HEK293T (cell line): Measurements from ENCODE around the gene STK33.

ENCODE experiments used
- ARNT ChIP-seq: fragments of 450-650 bp; IDR thresholded peaks from 2 replicates; pipeline ENCODE4 v1.6.1; 2017; ENCODE audit warnings: mild to moderate bottlenecking
- BHLHE40 ChIP-seq: fragments of 450-650 bp; IDR thresholded peaks from 2 replicates; pipeline ENCODE4 v1.6.1; 2016; ENCODE audit warnings: mild to moderate bottlenecking, moderate library complexity, borderline replicate concordance
- CTBP1 ChIP-seq: fragments of 450-650 bp; IDR thresholded peaks from 2 replicates; pipeline ENCODE4 v1.6.1; 2016; ENCODE audit warnings: borderline replicate concordance
- ELF4 ChIP-seq: fragments of 450-650 bp; IDR thresholded peaks from 2 replicates; pipeline ENCODE4 v1.6.1; 2017; ENCODE audit warnings: antibody characterized with exemption
- FOXA1 ChIP-seq: fragments of 450-650 bp; IDR thresholded peaks from 2 replicates; pipeline ENCODE4 v1.6.1; 2016; ENCODE audit warnings: mild to moderate bottlenecking
- FOXK2 ChIP-seq: fragments of 450-650 bp; IDR thresholded peaks from 2 replicates; pipeline ENCODE4 v1.6.1; 2016; ENCODE audit warnings: mild to moderate bottlenecking
- FOXM1 ChIP-seq: fragments of 450-650 bp; IDR thresholded peaks from 2 replicates; pipeline ENCODE4 v1.6.1; 2017; ENCODE audit warnings: mild to moderate bottlenecking, borderline replicate concordance
- HDGF ChIP-seq: fragments of 450-650 bp; IDR thresholded peaks from 2 replicates; pipeline ENCODE4 v1.6.1; 2017; ENCODE audit warnings: antibody characterized with exemption, borderline replicate concordance
- L3MBTL2 ChIP-seq: fragments of 450-650 bp; conservative IDR thresholded peaks from 2 replicates; pipeline ENCODE4 v1.6.1; 2016; ENCODE audit warnings: mild to moderate bottlenecking
- SP1 ChIP-seq: fragments of 450-650 bp; IDR thresholded peaks from 2 replicates; pipeline ENCODE4 v1.6.1; 2017
- SUZ12 ChIP-seq: fragments of 450-650 bp; IDR thresholded peaks from 2 replicates; pipeline ENCODE4 v1.6.1; 2016; ENCODE audit warnings: mild to moderate bottlenecking
- TARDBP ChIP-seq: fragments of 450-650 bp; IDR thresholded peaks from 2 replicates; pipeline ENCODE4 v1.6.1; 2016
- ZNF384 ChIP-seq: fragments of 450-650 bp; IDR thresholded peaks from 2 replicates; pipeline ENCODE4 v1.6.1; 2016
- TF ChIP-seq, protein P1 (sequence below): fragments of 450-650 bp; IDR thresholded peaks from 2 replicates; pipeline ENCODE4 v1.6.1; 2016

DNA sequence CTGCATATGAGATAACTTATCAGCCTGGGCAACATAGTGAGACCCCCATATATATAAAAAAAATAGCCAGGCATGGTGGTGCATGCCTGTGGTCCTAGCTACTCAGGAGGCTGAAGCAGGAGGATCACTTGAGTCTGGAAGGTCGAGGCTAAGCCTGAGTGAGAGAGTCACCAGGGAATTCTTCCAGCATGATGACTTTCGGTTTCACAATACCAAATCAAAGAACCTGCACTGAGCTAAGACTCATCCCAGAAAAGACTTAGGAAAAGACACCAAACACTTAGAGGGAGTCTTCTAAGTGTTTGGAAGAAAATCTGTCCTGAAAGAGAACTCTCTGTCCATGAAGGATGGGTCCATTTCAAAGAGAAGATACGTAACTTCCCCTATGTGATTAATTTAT, 12.7 kb downstream of the STK33 start:
- TF ChIP-seq TARDBP (no peak), ZNF384 (no peak), BHLHE40 (no peak), SP1 (no peak), FOXA1 (no peak), FOXK2 (no peak), ARNT (no peak), FOXM1 (no peak), SUZ12 (no peak), L3MBTL2 (no peak), ELF4 (no peak), CTBP1 (no peak), HDGF (no peak)
- TF ChIP-seq, protein P1, sequence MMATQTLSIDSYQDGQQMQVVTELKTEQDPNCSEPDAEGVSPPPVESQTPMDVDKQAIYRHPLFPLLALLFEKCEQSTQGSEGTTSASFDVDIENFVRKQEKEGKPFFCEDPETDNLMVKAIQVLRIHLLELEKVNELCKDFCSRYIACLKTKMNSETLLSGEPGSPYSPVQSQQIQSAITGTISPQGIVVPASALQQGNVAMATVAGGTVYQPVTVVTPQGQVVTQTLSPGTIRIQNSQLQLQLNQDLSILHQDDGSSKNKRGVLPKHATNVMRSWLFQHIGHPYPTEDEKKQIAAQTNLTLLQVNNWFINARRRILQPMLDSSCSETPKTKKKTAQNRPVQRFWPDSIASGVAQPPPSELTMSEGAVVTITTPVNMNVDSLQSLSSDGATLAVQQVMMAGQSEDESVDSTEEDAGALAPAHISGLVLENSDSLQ = no peak
